H9 (cell line): ENCODE results near the gene RAB19. TPM values are rescaled to one million over a fixed set of nuclear protein-coding genes. Genes with fewer than 3 reads are reported as not detected.

Experiments used
- DNase-seq: peaks from one replicate; pipeline ENCODE4 v3.0.0-alpha.2; 2017
- H2AFZ ChIP-seq: one replicate; pipeline ENCODE4 v1.6.1; 2013; ENCODE audit warnings: mild to moderate bottlenecking, low read length, control low read depth, moderate library complexity
- H2AK5ac ChIP-seq: 2 replicates; pipeline ENCODE4 v1.6.1; 2013; ENCODE audit warnings: low read length, control low read depth, mixed read lengths; ENCODE audit not compliant: insufficient read length
- H2BK120ac ChIP-seq: one replicate; pipeline ENCODE4 v1.6.1; 2013; ENCODE audit warnings: low read depth, mild to moderate bottlenecking, low read length, control low read depth, inconsistent platforms; ENCODE audit not compliant: poor library complexity, severe bottlenecking
- H2BK12ac ChIP-seq: 2 replicates; pipeline ENCODE4 v1.6.1; 2013; ENCODE audit warnings: low read length, control low read depth, mixed read lengths, low read depth; ENCODE audit not compliant: insufficient read length
- H2BK15ac ChIP-seq: 2 replicates; pipeline ENCODE4 v1.6.1; 2013; ENCODE audit warnings: low read depth, low read length, control low read depth
- H2BK20ac ChIP-seq: one replicate; pipeline ENCODE4 v1.6.1; 2013; ENCODE audit warnings: low read depth, mild to moderate bottlenecking, low read length, control low read depth, inconsistent platforms; ENCODE audit not compliant: poor library complexity, severe bottlenecking
- H2BK5ac ChIP-seq: 2 replicates; pipeline ENCODE4 v1.6.1; 2013; ENCODE audit warnings: low read length, control low read depth, mixed read lengths; ENCODE audit not compliant: insufficient read length
- H3K14ac ChIP-seq: 2 replicates; pipeline ENCODE4 v1.6.1; 2013; ENCODE audit warnings: low read length, control low read depth; ENCODE audit not compliant: insufficient read depth
- H3K18ac ChIP-seq: 2 replicates; pipeline ENCODE4 v1.6.1; 2013; ENCODE audit warnings: low read depth, mild to moderate bottlenecking, mixed read lengths, low read length, control low read depth; ENCODE audit not compliant: insufficient read length
- H3K23ac ChIP-seq: 2 replicates; pipeline ENCODE4 v1.6.1; 2013; ENCODE audit warnings: low read length, control low read depth, mixed read lengths, low read depth; ENCODE audit not compliant: insufficient read length
- H3K23me2 ChIP-seq: 2 replicates; pipeline ENCODE4 v1.6.1; 2013; ENCODE audit warnings: low read depth, mild to moderate bottlenecking, mixed read lengths, low read length, control low read depth; ENCODE audit not compliant: insufficient read length, poor library complexity, severe bottlenecking
- H3K27ac ChIP-seq: 2 replicates; pipeline ENCODE4 v1.5.1; 2013; ENCODE audit warnings: low read length, control low read depth, mixed read lengths, low read depth; ENCODE audit not compliant: insufficient read length
- H3K27me3 ChIP-seq: 2 replicates; pipeline ENCODE4 v1.6.1; 2013; ENCODE audit warnings: low read length, control low read depth, inconsistent platforms; ENCODE audit not compliant: insufficient read depth
- H3K4ac ChIP-seq: 2 replicates; pipeline ENCODE4 v1.6.1; 2013; ENCODE audit warnings: low read depth, mild to moderate bottlenecking, control low read depth, inconsistent platforms, low read length, moderate library complexity
- H3K4me1 ChIP-seq: 2 replicates; pipeline ENCODE4 v1.6.1; 2013; ENCODE audit warnings: low read length, control low read depth, inconsistent platforms; ENCODE audit not compliant: insufficient read depth
- H3K4me2 ChIP-seq: 2 replicates; pipeline ENCODE4 v1.6.1; 2013; ENCODE audit warnings: low read length, control low read depth, mixed read lengths; ENCODE audit not compliant: insufficient read length, insufficient read depth
- H3K56ac ChIP-seq: 2 replicates; pipeline ENCODE4 v1.6.1; 2013; ENCODE audit warnings: low read depth, mild to moderate bottlenecking, mixed read lengths, low read length, control low read depth; ENCODE audit not compliant: insufficient read length
- H3K79me1 ChIP-seq: 2 replicates; pipeline ENCODE4 v1.6.1; 2013; ENCODE audit warnings: low read depth, mild to moderate bottlenecking, moderate library complexity, low read length, control low read depth, inconsistent platforms; ENCODE audit not compliant: insufficient read depth, poor library complexity, severe bottlenecking
- H3K79me2 ChIP-seq: 2 replicates; pipeline ENCODE4 v1.6.1; 2013; ENCODE audit warnings: low read length, control low read depth, inconsistent platforms; ENCODE audit not compliant: insufficient read depth
- H3K9ac ChIP-seq: 2 replicates; pipeline ENCODE4 v1.6.1; 2013; ENCODE audit warnings: low read length, control low read depth, mixed read lengths; ENCODE audit not compliant: insufficient read length; ENCODE audit errors: extremely low read depth
- H3K9me3 ChIP-seq: one replicate; pipeline ENCODE4 v1.6.1; 2013; ENCODE audit warnings: low read depth, low read length, inconsistent platforms; ENCODE audit not compliant: control insufficient read depth
- H3T11ph ChIP-seq: one replicate; pipeline ENCODE4 v1.6.1; 2013; ENCODE audit warnings: mild to moderate bottlenecking, low read length, control low read depth, inconsistent platforms
- H4K20me1 ChIP-seq: one replicate; pipeline ENCODE4 v1.6.1; 2013; ENCODE audit not compliant: control insufficient read depth, insufficient read length, insufficient read depth
- H4K5ac ChIP-seq: 2 replicates; pipeline ENCODE4 v1.6.1; 2013; ENCODE audit warnings: low read depth, mild to moderate bottlenecking, mixed read lengths, low read length, control low read depth; ENCODE audit not compliant: insufficient read length
- H4K8ac ChIP-seq: replicated peaks from 2 replicates; pipeline ENCODE4 v1.6.1; 2013; ENCODE audit warnings: low read length, control low read depth, mixed read lengths, low read depth; ENCODE audit not compliant: insufficient read length
- H4K91ac ChIP-seq: 2 replicates; pipeline ENCODE4 v1.6.1; 2013; ENCODE audit warnings: low read depth, mild to moderate bottlenecking, moderate library complexity, mixed read lengths, low read length, control low read depth; ENCODE audit not compliant: insufficient read length
- H3K27ac Mint-ChIP-seq, 3 experiments: 2 replicates in 2 of 3; 3 replicates in 1 of 3; pipeline ENCODE4 v1.8.0; 2020 to 2021; ENCODE audit warnings: mixed read lengths in 3 of 3, mild to moderate bottlenecking in 1 of 3, moderate library complexity in 1 of 3
- H3K27me3 Mint-ChIP-seq: 2 replicates; pipeline ENCODE4 v1.8.0; 2021; ENCODE audit warnings: low read depth, mild to moderate bottlenecking, moderate library complexity, mixed read lengths
- H3K36me3 Mint-ChIP-seq, 3 experiments: 2 replicates in 2 of 3; 3 replicates in 1 of 3; pipeline ENCODE4 v1.8.0; 2020 to 2021; ENCODE audit warnings: low read depth in 3 of 3, mixed read lengths in 3 of 3; ENCODE audit not compliant: insufficient read depth in 1 of 3
- H3K4me1 Mint-ChIP-seq, 2 experiments: 2 replicates each; pipeline ENCODE4 v1.8.0; 2020; ENCODE audit warnings: mixed read lengths in 2 of 2
- H3K4me3 Mint-ChIP-seq, 2 experiments: 2 replicates in 1 of 2; 3 replicates in 1 of 2; pipeline ENCODE4 v1.8.0; 2020 to 2021; ENCODE audit warnings: mild to moderate bottlenecking in 2 of 2, mixed read lengths in 2 of 2, moderate library complexity in 1 of 2
- H3K9me3 Mint-ChIP-seq, 2 experiments: 2 replicates in 1 of 2; 3 replicates in 1 of 2; pipeline ENCODE4 v1.8.0; 2020; ENCODE audit warnings: mild to moderate bottlenecking in 2 of 2, mixed read lengths in 2 of 2, moderate library complexity in 1 of 2
- WGBS: extraction: QIAGEN DNeasy Blood & Tissue Kit; methylation state at CpG from one replicate; pipeline ENCODE4 v1.1.7; 2013; ENCODE audit warnings: missing lambda C conversion rate, low lambda C conversion rate, mixed read lengths; ENCODE audit not compliant: insufficient read length; ENCODE audit errors: extremely low coverage; 5-methylcytosine and 5-hydroxymethylcytosine counted together
- total RNA-seq: library from RNA; stranded (reverse); gene quantifications from 2 replicates; pipeline ENCODE4 v1.2.1, GENCODE V29; 2021
- TF ChIP-seq, protein P1 (sequence below): fragments of 200-600 bp; sonication (generic); conservative IDR thresholded peaks from 3 replicates; pipeline ENCODE4 v1.8.0; 2021; ENCODE audit warnings: antibody characterized with exemption, mild to moderate bottlenecking

Gene RAB19
- total RNA-seq, 1 experiment from 2014 or later, result 15.1 TPM

DNA sequence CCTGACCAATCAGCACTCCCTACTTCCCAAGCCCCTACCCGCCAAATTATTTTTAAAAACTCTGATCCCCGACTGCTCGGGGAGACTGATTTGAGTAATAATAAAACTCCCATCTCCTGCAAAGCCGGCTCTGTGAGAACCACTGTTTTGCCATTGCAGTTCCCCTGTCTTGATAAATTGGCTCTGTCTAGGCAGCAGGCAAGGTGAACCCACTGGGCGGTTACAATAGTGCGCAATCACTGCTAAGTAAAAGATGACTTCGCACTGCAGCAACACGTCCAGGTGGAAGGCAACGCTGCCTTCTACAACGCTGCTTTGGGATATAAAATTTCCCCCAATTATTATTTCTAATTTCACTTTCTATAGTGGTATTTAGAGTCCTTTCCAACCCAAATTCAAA is 14.4 kb upstream of the RAB19 start:
- no peak overlapping the region for H3K27ac ChIP-seq
- no peak overlapping the region for H3T11ph ChIP-seq
- H3K56ac ChIP-seq, result no peak overlapping the region
- no peaks in the 10 kb centered on the region for H3K23me2 ChIP-seq
- Mint-ChIP-seq H3K27ac (peak overlapping the region; percentile 31 to 95 (median 93); a peak in 6 of 7 replicates), H3K36me3 (peaks cover 0 to 3% (median 0%) of the 10 kb centered on the region in 3 experiments; a peak in 2 of 7 replicates), H3K27me3 (no peaks in the 10 kb centered on the region), H3K4me3 (peak overlapping the region in 1 of 2 experiments; percentile 48; a peak in 2 of 5 replicates), H3K9me3 (no peaks in the 10 kb centered on the region), H3K4me1 (no peaks in the 10 kb centered on the region; a peak in 2 of 4 replicates)
- no peak overlapping the region for H2BK12ac ChIP-seq
- no peak overlapping the region for H3K4me2 ChIP-seq
- H3K27me3 ChIP-seq, result no peaks in the 10 kb centered on the region; the same call in 1 of the 2 replicates
- no peak overlapping the region for H2BK120ac ChIP-seq
- H3K18ac ChIP-seq, result no peak overlapping the region
- H2BK5ac ChIP-seq, result no peak overlapping the region
- H2BK15ac ChIP-seq, result no peak overlapping the region
- H3K4me1 ChIP-seq, result peaks cover 19% of the 10 kb centered on the region
- H3K79me2 ChIP-seq, result peaks cover 23% of the 10 kb centered on the region; the same call in 1 of the 2 replicates
- H4K91ac ChIP-seq, result no peak overlapping the region
- no peak overlapping the region for H4K5ac ChIP-seq
- no peak overlapping the region for H3K23ac ChIP-seq
- TF ChIP-seq, protein P1, sequence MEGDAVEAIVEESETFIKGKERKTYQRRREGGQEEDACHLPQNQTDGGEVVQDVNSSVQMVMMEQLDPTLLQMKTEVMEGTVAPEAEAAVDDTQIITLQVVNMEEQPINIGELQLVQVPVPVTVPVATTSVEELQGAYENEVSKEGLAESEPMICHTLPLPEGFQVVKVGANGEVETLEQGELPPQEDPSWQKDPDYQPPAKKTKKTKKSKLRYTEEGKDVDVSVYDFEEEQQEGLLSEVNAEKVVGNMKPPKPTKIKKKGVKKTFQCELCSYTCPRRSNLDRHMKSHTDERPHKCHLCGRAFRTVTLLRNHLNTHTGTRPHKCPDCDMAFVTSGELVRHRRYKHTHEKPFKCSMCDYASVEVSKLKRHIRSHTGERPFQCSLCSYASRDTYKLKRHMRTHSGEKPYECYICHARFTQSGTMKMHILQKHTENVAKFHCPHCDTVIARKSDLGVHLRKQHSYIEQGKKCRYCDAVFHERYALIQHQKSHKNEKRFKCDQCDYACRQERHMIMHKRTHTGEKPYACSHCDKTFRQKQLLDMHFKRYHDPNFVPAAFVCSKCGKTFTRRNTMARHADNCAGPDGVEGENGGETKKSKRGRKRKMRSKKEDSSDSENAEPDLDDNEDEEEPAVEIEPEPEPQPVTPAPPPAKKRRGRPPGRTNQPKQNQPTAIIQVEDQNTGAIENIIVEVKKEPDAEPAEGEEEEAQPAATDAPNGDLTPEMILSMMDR, result no peak
- no CpG with 5 or more reads among the region's 10 CpGs for WGBS
- no peak overlapping the region; the same call in 1 of the 2 replicates for H3K14ac ChIP-seq
- H2AK5ac ChIP-seq, result no peak overlapping the region
- H4K8ac ChIP-seq, result no peak overlapping the region
- no peak overlapping the region for H3K4ac ChIP-seq
- no peaks in the 10 kb centered on the region for H3K9me3 ChIP-seq
- H3K9ac ChIP-seq, result no peak overlapping the region
- H2BK20ac ChIP-seq, result no peak overlapping the region
- no peaks in the 10 kb centered on the region for H4K20me1 ChIP-seq
- H3K79me1 ChIP-seq, result peaks cover 18% of the 10 kb centered on the region
- H2AFZ ChIP-seq, result no peak overlapping the region
- no peak for DNase-seq
